GM23338 (cell line): ENCODE data around the gene LMAN1L. TPM values are rescaled to one million over a fixed set of nuclear protein-coding genes. Genes with fewer than 3 reads are reported as not detected.

Experiments
- ATAC-seq: fragments of 200-7000 bp; cut with Tn5 transposase; 3 replicates; pipeline ENCODE4 v1.9.1; 2020
- DNase-seq: peaks from one replicate; pipeline ENCODE4 v3.0.0-alpha.2; 2015; ENCODE audit warnings: low spot score
- H2AFZ ChIP-seq: fragments of 200-600 bp; sonication (generic); 2 replicates; pipeline ENCODE4 v1.8.0; 2016; ENCODE audit warnings: antibody characterized with exemption, mild to moderate bottlenecking, moderate library complexity
- H3F3A ChIP-seq: fragments of 200-600 bp; sonication (generic); replicated peaks from 2 replicates; pipeline ENCODE4 v1.8.0; 2017; ENCODE audit warnings: antibody characterized with exemption, mixed run types, low read depth
- H3K27ac ChIP-seq: fragments of 200-600 bp; sonication (generic); 2 replicates; pipeline ENCODE4 v1.6.1; 2016; ENCODE audit warnings: low read depth
- H3K27me3 ChIP-seq: fragments of 200-600 bp; sonication (generic); 2 replicates; pipeline ENCODE4 v1.8.0; 2016; ENCODE audit warnings: mild to moderate bottlenecking, mixed run types, moderate library complexity; ENCODE audit not compliant: insufficient read depth
- H3K36me3 ChIP-seq: fragments of 200-600 bp; sonication (generic); 2 replicates; pipeline ENCODE4 v1.8.0; 2016; ENCODE audit warnings: mild to moderate bottlenecking; ENCODE audit not compliant: insufficient read depth
- H3K4me1 ChIP-seq: fragments of 200-600 bp; sonication (generic); 2 replicates; pipeline ENCODE4 v1.8.0; 2016; ENCODE audit warnings: mild to moderate bottlenecking, moderate library complexity; ENCODE audit not compliant: insufficient read depth
- H3K4me2 ChIP-seq: fragments of 200-600 bp; sonication (generic); 2 replicates; pipeline ENCODE4 v1.7.1; 2017; ENCODE audit warnings: mixed run types
- H3K4me3 ChIP-seq: fragments of 200-600 bp; sonication (generic); 2 replicates; pipeline ENCODE4 v1.6.1; 2016; ENCODE audit warnings: mixed run types
- H3K79me2 ChIP-seq: fragments of 200-600 bp; sonication (generic); replicated peaks from 2 replicates; pipeline ENCODE4 v1.8.0; 2017; ENCODE audit warnings: mild to moderate bottlenecking; ENCODE audit not compliant: insufficient read depth
- H3K9me2 ChIP-seq: fragments of 200-600 bp; sonication (generic); 2 replicates; pipeline ENCODE4 v1.8.0; 2017; ENCODE audit not compliant: insufficient read depth
- H4K20me1 ChIP-seq: fragments of 200-600 bp; sonication (generic); replicated peaks from 2 replicates; pipeline ENCODE4 v1.8.0; 2017; ENCODE audit warnings: mild to moderate bottlenecking; ENCODE audit not compliant: insufficient read depth
- H3K27ac Mint-ChIP-seq: 2 replicates; pipeline ENCODE4 v1.8.0; 2020; ENCODE audit warnings: inconsistent platforms, mild to moderate bottlenecking, moderate library complexity, mixed read lengths
- H3K27me3 Mint-ChIP-seq: 3 replicates; pipeline ENCODE4 v1.8.0; 2022; ENCODE audit warnings: low read depth, mild to moderate bottlenecking, moderate library complexity, mixed read lengths, inconsistent platforms; ENCODE audit not compliant: insufficient read depth, poor library complexity
- H3K36me3 Mint-ChIP-seq: 3 replicates; pipeline ENCODE4 v1.8.0; 2021; ENCODE audit warnings: low read depth, mild to moderate bottlenecking, inconsistent platforms, moderate library complexity, mixed read lengths
- H3K4me1 Mint-ChIP-seq: 3 replicates; pipeline ENCODE4 v1.8.0; 2020; ENCODE audit warnings: mild to moderate bottlenecking, inconsistent platforms, mixed read lengths
- H3K4me3 Mint-ChIP-seq: 3 replicates; pipeline ENCODE4 v1.8.0; 2021; ENCODE audit warnings: moderate library complexity, mild to moderate bottlenecking, inconsistent platforms, mixed read lengths
- H3K9me3 Mint-ChIP-seq: 3 replicates; pipeline ENCODE4 v1.8.0; 2020; ENCODE audit warnings: moderate library complexity, mild to moderate bottlenecking, inconsistent platforms, mixed read lengths
- CREB1 ChIP-seq: fragments of 250-450 bp; sonication (Bioruptor Pico); IDR thresholded peaks from 2 replicates; pipeline ENCODE4 v1.5.0; 2020; ENCODE audit warnings: low read depth, mild to moderate bottlenecking, moderate library complexity
- CTCF ChIP-seq, 2 experiments: fragments of 200-600 bp in 1 of 2; sonication (generic) in 1 of 2; conservative IDR thresholded peaks; 2 replicates each; pipeline versions ENCODE4 v1.5.1 to v1.6.1; 2016 to 2017; ENCODE audit warnings: antibody characterized with exemption in 2 of 2, low read depth in 2 of 2, mild to moderate bottlenecking in 2 of 2, moderate library complexity in 1 of 2
- ETS1 ChIP-seq: IDR thresholded peaks from 2 replicates; pipeline ENCODE4 v1.6.1; 2016; ENCODE audit warnings: antibody characterized with exemption
- JUNB ChIP-seq: IDR thresholded peaks from one replicate; pipeline ENCODE4 v1.6.1; 2016; ENCODE audit warnings: antibody characterized with exemption; ENCODE audit not compliant: unreplicated experiment
- POLR2AphosphoS5 ChIP-seq: IDR thresholded peaks from 2 replicates; pipeline ENCODE4 v1.6.1; 2016; ENCODE audit warnings: antibody characterized with exemption, low read depth
- REST ChIP-seq: IDR thresholded peaks from one replicate; pipeline ENCODE4 v1.6.1; 2018; ENCODE audit warnings: antibody characterized with exemption; ENCODE audit not compliant: unreplicated experiment
- ZNF114 ChIP-seq: fragments of 250-450 bp; sonication (Bioruptor Pico); IDR thresholded peaks from 2 replicates; pipeline ENCODE4 v1.5.0; 2020; ENCODE audit warnings: mild to moderate bottlenecking, moderate library complexity
- ZNF331 ChIP-seq: fragments of 250-450 bp; sonication (Bioruptor Pico); IDR thresholded peaks from 2 replicates; pipeline ENCODE4 v1.5.0; 2020; ENCODE audit warnings: low read depth, mild to moderate bottlenecking, moderate library complexity
- polyA plus RNA-seq: library from polyadenylated mRNA; unstranded; fragments of >200 nt; fragmentation: Nextera tagmentation; extraction: Ambion mirVana; gene quantifications from 2 replicates; pipeline ENCODE4 v1.2.1, GENCODE V29; 2016
- total RNA-seq: library from RNA; depleted of rRNA; stranded (reverse); fragments of >200 nt; shearing (Covaris generic); gene quantifications from 2 replicates; pipeline ENCODE4 v1.2.3, GENCODE V29; 2014

Gene LMAN1L
- total and polyA plus RNA-seq, 2 experiments from 2014 or later: not detected

- Histone ChIP-seq H3K9me2 (no peaks in the 10 kb centered on the region), H3K27me3 (no peaks in the 10 kb centered on the region), H3K4me2 (no peak overlapping the region), H3K36me3 (no peaks in the 10 kb centered on the region), H3K27ac (no peak overlapping the region), H3K79me2 (no peaks in the 10 kb centered on the region), H3F3A (no peaks in the 10 kb centered on the region), H2AFZ (no peak overlapping the region), H4K20me1 (no peaks in the 10 kb centered on the region), H3K4me3 (no peak overlapping the region), H3K4me1 (peaks cover 3% of the 10 kb centered on the region; the same call in 1 of the 2 replicates)
- H3K27ac Mint-ChIP-seq: no peak overlapping the region
- TF ChIP-seq ZNF114 (CRISPR knock-in tag) (no peak), REST (no peak), POLR2AphosphoS5 (no peak), CTCF (conservative IDR thresholded peaks at IDR 0.05; ENCODE audit: low read depth in 2 of 2) (no peak), ETS1 (no peak), ZNF331 (CRISPR knock-in tag) (no peak), JUNB (no peak), CREB1 (CRISPR knock-in tag) (no peak)
- H3K36me3 Mint-ChIP-seq: no peaks in the 10 kb centered on the region; the same call in 2 of the 3 replicates
- no peak for DNase-seq
- peaks cover 12% of the 10 kb centered on the region; the same call in 2 of the 3 replicates for H3K4me1 Mint-ChIP-seq
- H3K4me3 Mint-ChIP-seq: no peak overlapping the region
- no peak for ATAC-seq
- no peaks in the 10 kb centered on the region for H3K9me3 Mint-ChIP-seq
- peaks cover 3% of the 10 kb centered on the region for H3K27me3 Mint-ChIP-seq
Measured at GRCh38 chr15:74809956-74810355, 2.7 kb upstream of the LMAN1L start.
